Natural killer cell (primary cell): ENCODE data around the gene TENM4. TPM values are rescaled to one million over a fixed set of nuclear protein-coding genes. Genes with fewer than 3 reads are reported as not detected.

Experiments
- ATAC-seq, 3 donors: fragments of 150-1000 bp in 2 of 3; fragments of 200-7000 bp in 1 of 3; cut with Tn5 transposase; 1 replicate in 1 of 3; 2 replicates in 2 of 3; pipeline ENCODE4 v1.10.0; 2021; ENCODE audit warnings: mild to moderate bottlenecking in 2 of 3, moderate library complexity in 2 of 3
- DNase-seq, 2 donors: peaks; one replicate each; pipeline versions ENCODE4 v3.0.0 to v3.0.0-alpha.2; 2013 to 2021; ENCODE audit warnings: mixed read lengths in 1 of 2
- H3K27ac ChIP-seq: one replicate; pipeline ENCODE4 v1.5.1; 2013; ENCODE audit warnings: mild to moderate bottlenecking, low read length
- H3K27me3 ChIP-seq: one replicate; pipeline ENCODE4 v1.6.1; 2013; ENCODE audit warnings: low read length; ENCODE audit not compliant: control insufficient read depth, insufficient read depth
- H3K36me3 ChIP-seq: one replicate; pipeline ENCODE4 v1.6.1; 2013; ENCODE audit warnings: low read length; ENCODE audit not compliant: control insufficient read depth, insufficient read depth
- H3K4me1 ChIP-seq: one replicate; pipeline ENCODE4 v1.6.1; 2013; ENCODE audit warnings: low read length; ENCODE audit not compliant: control insufficient read depth, insufficient read depth
- H3K4me3 ChIP-seq: one replicate; pipeline ENCODE4 v1.5.1; 2013; ENCODE audit warnings: low read length
- H3K9me3 ChIP-seq: one replicate; pipeline ENCODE4 v1.6.1; 2013; ENCODE audit warnings: low read length; ENCODE audit not compliant: control insufficient read depth, insufficient read depth
- H3K27ac Mint-ChIP-seq, 2 donors: one replicate each; pipeline ENCODE4 v1.8.0; 2022; ENCODE audit warnings: mild to moderate bottlenecking in 2 of 2, mixed read lengths in 2 of 2, moderate library complexity in 1 of 2
- H3K27me3 Mint-ChIP-seq, 2 donors: one replicate each; pipeline ENCODE4 v1.8.0; 2022; ENCODE audit warnings: low read depth in 2 of 2, mixed read lengths in 2 of 2
- H3K36me3 Mint-ChIP-seq: one replicate; pipeline ENCODE4 v1.8.0; 2022; ENCODE audit warnings: mixed read lengths
- H3K4me1 Mint-ChIP-seq, 2 donors: one replicate each; pipeline ENCODE4 v1.8.0; 2022; ENCODE audit warnings: mixed read lengths in 2 of 2
- H3K4me3 Mint-ChIP-seq: one replicate; pipeline ENCODE4 v1.8.0; 2022; ENCODE audit warnings: mild to moderate bottlenecking, moderate library complexity, mixed read lengths
- H3K9me3 Mint-ChIP-seq, 2 donors: one replicate each; pipeline ENCODE4 v1.8.0; 2022; ENCODE audit warnings: mixed read lengths in 2 of 2
- CTCF ChIP-seq: fragments of 200-600 bp; IDR thresholded peaks from one replicate; pipeline ENCODE4 v1.8.0; 2022; ENCODE audit warnings: antibody characterized with exemption
- WGBS: methylation state at CpG from one replicate; pipeline ENCODE4 v1.1.7; 2013; ENCODE audit warnings: missing lambda C conversion rate; ENCODE audit not compliant: insufficient coverage; 5-methylcytosine and 5-hydroxymethylcytosine counted together
- intact Hi-C: fragments of 100-400 bp; cut with micrococcal nuclease; formaldehyde crosslinking; loops from one replicate; pipeline ENCODE4 v1.14.2; 2022
- total RNA-seq, 4 donors: library from RNA; stranded (reverse); fragments of 120-200 nt in 1 of 4; gene quantifications; one replicate each; pipeline versions ENCODE4 v1.2.3 to v1.2.4, GENCODE V29; 2013 to 2022

Gene TENM4
- total RNA-seq, 3 donors from 2014 or later (not counting 1 experiment from before 2014, with no cell fraction given) = 0.63 to 0.75 TPM; not detected in 1

- Histone ChIP-seq H3K4me3 (no peak overlapping the region), H3K27me3 (no peaks in the 10 kb centered on the region), H3K27ac (no peak overlapping the region), H3K9me3 (no peaks in the 10 kb centered on the region), H3K36me3 (no peaks in the 10 kb centered on the region), H3K4me1 (no peaks in the 10 kb centered on the region)
- no peaks in the 10 kb centered on the region for H3K9me3 Mint-ChIP-seq
- ATAC-seq (no peak), DNase-seq (no peak)
- H3K4me3 Mint-ChIP-seq = no peak overlapping the region
- peaks cover 0 to 4% of the 10 kb centered on the region in 2 donors for H3K27me3 Mint-ChIP-seq
- intact Hi-C loops = no loop called here
- no peak overlapping the region for H3K27ac Mint-ChIP-seq
- WGBS = 62% methylated on average over 42 of the region's 43 CpGs
- no peaks in the 10 kb centered on the region for H3K36me3 Mint-ChIP-seq
- no peaks in the 10 kb centered on the region for H3K4me1 Mint-ChIP-seq
- no peak for TF ChIP-seq CTCF
Measured at GRCh38 chr11:78902771-78903507, 537.9 kb downstream of the TENM4 start.

- H3K4me3 ChIP-seq = no peak overlapping the region
- H3K36me3 Mint-ChIP-seq = no peaks in the 10 kb centered on the region
- H3K9me3 ChIP-seq = no peaks in the 10 kb centered on the region
- no peak overlapping the region for H3K4me3 Mint-ChIP-seq
- no peaks in the 10 kb centered on the region for H3K36me3 ChIP-seq
- H3K27ac ChIP-seq = no peak overlapping the region
- intact Hi-C loops = no loop called here
- no peaks in the 10 kb centered on the region for H3K4me1 Mint-ChIP-seq
- H3K9me3 Mint-ChIP-seq = no peaks in the 10 kb centered on the region
- no peak for DNase-seq
- TF ChIP-seq CTCF = no peak
- no peak overlapping the region for H3K27ac Mint-ChIP-seq
- no peaks in the 10 kb centered on the region for H3K4me1 ChIP-seq
- H3K27me3 ChIP-seq = no peaks in the 10 kb centered on the region
- no peak for ATAC-seq
- WGBS = 97% methylated on average over 4 of the region's 5 CpGs
- peaks cover 0 to 4% of the 10 kb centered on the region in 2 donors for H3K27me3 Mint-ChIP-seq
Measured at GRCh38 chr11:78901831-78902230, 539.0 kb downstream of the TENM4 start.

GRCh38 chr11:78898266-78898775 lies 542.5 kb downstream of the TENM4 start:
- Histone ChIP-seq H3K36me3 (no peaks in the 10 kb centered on the region), H3K27ac (no peak overlapping the region), H3K4me3 (no peak overlapping the region), H3K9me3 (no peaks in the 10 kb centered on the region), H3K27me3 (no peaks in the 10 kb centered on the region), H3K4me1 (no peaks in the 10 kb centered on the region)
- Mint-ChIP-seq H3K27me3 (peaks cover 0 to 8% of the 10 kb centered on the region in 2 donors), H3K27ac (no peak overlapping the region), H3K36me3 (no peaks in the 10 kb centered on the region), H3K4me3 (no peak overlapping the region), H3K9me3 (no peaks in the 10 kb centered on the region), H3K4me1 (no peaks in the 10 kb centered on the region)
- TF ChIP-seq CTCF = no peak
- intact Hi-C loops = no loop called here
- DNase-seq = no peak
- WGBS = 86% methylated on average over 1 of the region's 1 CpG
- no peak for ATAC-seq

GRCh38 chr11:78893996-78894395 lies 546.8 kb downstream of the TENM4 start:
- ATAC-seq = no peak
- Mint-ChIP-seq H3K27me3 (peaks cover 0 to 4% of the 10 kb centered on the region in 2 donors), H3K27ac (no peak overlapping the region), H3K4me1 (no peaks in the 10 kb centered on the region), H3K9me3 (peaks cover 0 to 3% of the 10 kb centered on the region in 2 donors), H3K36me3 (no peaks in the 10 kb centered on the region), H3K4me3 (no peak overlapping the region)
- 83% methylated on average over 2 of the region's 2 CpGs for WGBS
- Histone ChIP-seq H3K27me3 (no peaks in the 10 kb centered on the region), H3K4me1 (no peaks in the 10 kb centered on the region), H3K27ac (no peak overlapping the region), H3K4me3 (no peak overlapping the region), H3K36me3 (no peaks in the 10 kb centered on the region), H3K9me3 (no peaks in the 10 kb centered on the region)
- intact Hi-C loops = no loop called here
- DNase-seq = no peak
- TF ChIP-seq CTCF = no peak
